Measurements from ENCODE around the gene MARCHF3.

The MARCHF3 gene

GRCh38 chr5:126836778-126837177, 193.6 kb downstream of the MARCHF3 start:
- no peak for ATAC-seq

DNA sequence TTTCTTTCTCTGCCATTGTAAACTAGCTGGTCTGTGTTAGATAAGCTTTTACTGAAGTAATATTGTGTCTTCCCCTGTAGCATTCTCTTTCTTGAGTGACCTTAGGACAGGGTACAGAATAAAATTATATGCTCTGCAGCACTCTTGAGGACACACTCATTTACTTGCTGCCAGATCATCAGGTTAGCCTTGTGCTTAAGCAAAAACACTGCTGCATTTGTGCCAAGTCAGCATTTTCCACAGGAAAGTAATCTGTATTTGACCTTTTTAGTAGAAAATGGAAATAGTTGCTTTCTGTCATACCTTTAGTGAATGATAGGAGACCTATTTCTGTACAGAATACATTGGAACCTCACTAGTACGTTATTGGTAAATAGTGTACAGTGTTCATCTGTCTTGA, 199.2 kb downstream of the MARCHF3 start:
- TF ChIP-seq ZC3H10 (CRISPR knock-in tag; IDR thresholded peaks at IDR 0.05) (no peak), ZFP3 (CRISPR knock-in tag; IDR thresholded peaks at IDR 0.05) (no peak), ESRRG (CRISPR knock-in tag; IDR thresholded peaks at IDR 0.05) (no peak), ZNF70 (CRISPR knock-in tag; IDR thresholded peaks at IDR 0.05) (no peak), ISL1 (CRISPR knock-in tag; IDR thresholded peaks at IDR 0.05) (no peak), TSHZ2 (CRISPR knock-in tag; IDR thresholded peaks at IDR 0.05) (no peak), SNAI2 (CRISPR knock-in tag; IDR thresholded peaks at IDR 0.05) (no peak), OSR1 (CRISPR knock-in tag; IDR thresholded peaks at IDR 0.05) (no peak), ZNF565 (CRISPR knock-in tag; conservative IDR thresholded peaks at IDR 0.05; ENCODE audit: low read depth) (no peak), BACH2 (CRISPR knock-in tag; IDR thresholded peaks at IDR 0.05; ENCODE audit: borderline replicate concordance) (no peak), CSDC2 (CRISPR knock-in tag; IDR thresholded peaks at IDR 0.05) (no peak), ZFP30 (CRISPR knock-in tag; IDR thresholded peaks at IDR 0.05) (no peak), TCF4 (CRISPR knock-in tag; IDR thresholded peaks at IDR 0.05; ENCODE audit: borderline replicate concordance) (no peak), TOX (CRISPR knock-in tag; IDR thresholded peaks at IDR 0.05; ENCODE audit: borderline replicate concordance) (no peak), ZNF8 (CRISPR knock-in tag; IDR thresholded peaks at IDR 0.05) (no peak), GLIS3 (CRISPR knock-in tag; IDR thresholded peaks at IDR 0.05) (no peak), PPARA (CRISPR knock-in tag; IDR thresholded peaks at IDR 0.05; ENCODE audit: borderline replicate concordance) (no peak), RARB (CRISPR knock-in tag; IDR thresholded peaks at IDR 0.05) (no peak), CSRNP3 (CRISPR knock-in tag; IDR thresholded peaks at IDR 0.05) (no peak)
- TF ChIP-seq, protein P1, sequence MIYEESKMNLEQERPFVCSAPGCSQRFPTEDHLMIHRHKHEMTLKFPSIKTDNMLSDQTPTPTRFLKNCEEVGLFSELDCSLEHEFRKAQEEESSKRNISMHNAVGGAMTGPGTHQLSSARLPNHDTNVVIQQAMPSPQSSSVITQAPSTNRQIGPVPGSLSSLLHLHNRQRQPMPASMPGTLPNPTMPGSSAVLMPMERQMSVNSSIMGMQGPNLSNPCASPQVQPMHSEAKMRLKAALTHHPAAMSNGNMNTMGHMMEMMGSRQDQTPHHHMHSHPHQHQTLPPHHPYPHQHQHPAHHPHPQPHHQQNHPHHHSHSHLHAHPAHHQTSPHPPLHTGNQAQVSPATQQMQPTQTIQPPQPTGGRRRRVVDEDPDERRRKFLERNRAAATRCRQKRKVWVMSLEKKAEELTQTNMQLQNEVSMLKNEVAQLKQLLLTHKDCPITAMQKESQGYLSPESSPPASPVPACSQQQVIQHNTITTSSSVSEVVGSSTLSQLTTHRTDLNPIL (CRISPR knock-in tag; IDR thresholded peaks at IDR 0.05; ENCODE audit: low read depth), result no peak
- no peak for ATAC-seq

More at GRCh38 chr5:126836778-126837177, 193.6 kb downstream of the MARCHF3 start:
- TF ChIP-seq ARNTL (CRISPR knock-in tag; IDR thresholded peaks at IDR 0.05; ENCODE audit: borderline replicate concordance, low read depth) (no peak), OSR1 (CRISPR knock-in tag; IDR thresholded peaks at IDR 0.05) (no peak), RARB (CRISPR knock-in tag; IDR thresholded peaks at IDR 0.05) (no peak), ZNF8 (CRISPR knock-in tag; IDR thresholded peaks at IDR 0.05) (no peak), CSRNP3 (CRISPR knock-in tag; IDR thresholded peaks at IDR 0.05) (no peak), ESRRG (CRISPR knock-in tag; IDR thresholded peaks at IDR 0.05) (no peak), CSDC2 (CRISPR knock-in tag; IDR thresholded peaks at IDR 0.05) (no peak), ZFP30 (CRISPR knock-in tag; IDR thresholded peaks at IDR 0.05) (no peak), PPARA (CRISPR knock-in tag; IDR thresholded peaks at IDR 0.05; ENCODE audit: borderline replicate concordance) (no peak), BACH2 (CRISPR knock-in tag; IDR thresholded peaks at IDR 0.05; ENCODE audit: borderline replicate concordance) (no peak), ISL1 (CRISPR knock-in tag; IDR thresholded peaks at IDR 0.05) (no peak), ZFP3 (CRISPR knock-in tag; IDR thresholded peaks at IDR 0.05) (no peak), ZNF565 (CRISPR knock-in tag; conservative IDR thresholded peaks at IDR 0.05; ENCODE audit: low read depth) (no peak), GLIS3 (CRISPR knock-in tag; IDR thresholded peaks at IDR 0.05) (no peak)
- TF ChIP-seq, protein P2, sequence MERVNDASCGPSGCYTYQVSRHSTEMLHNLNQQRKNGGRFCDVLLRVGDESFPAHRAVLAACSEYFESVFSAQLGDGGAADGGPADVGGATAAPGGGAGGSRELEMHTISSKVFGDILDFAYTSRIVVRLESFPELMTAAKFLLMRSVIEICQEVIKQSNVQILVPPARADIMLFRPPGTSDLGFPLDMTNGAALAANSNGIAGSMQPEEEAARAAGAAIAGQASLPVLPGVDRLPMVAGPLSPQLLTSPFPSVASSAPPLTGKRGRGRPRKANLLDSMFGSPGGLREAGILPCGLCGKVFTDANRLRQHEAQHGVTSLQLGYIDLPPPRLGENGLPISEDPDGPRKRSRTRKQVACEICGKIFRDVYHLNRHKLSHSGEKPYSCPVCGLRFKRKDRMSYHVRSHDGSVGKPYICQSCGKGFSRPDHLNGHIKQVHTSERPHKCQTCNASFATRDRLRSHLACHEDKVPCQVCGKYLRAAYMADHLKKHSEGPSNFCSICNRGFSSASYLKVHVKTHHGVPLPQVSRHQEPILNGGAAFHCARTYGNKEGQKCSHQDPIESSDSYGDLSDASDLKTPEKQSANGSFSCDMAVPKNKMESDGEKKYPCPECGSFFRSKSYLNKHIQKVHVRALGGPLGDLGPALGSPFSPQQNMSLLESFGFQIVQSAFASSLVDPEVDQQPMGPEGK (CRISPR knock-in tag; IDR thresholded peaks at IDR 0.05; ENCODE audit: borderline replicate concordance), result no peak
- TF ChIP-seq, protein P3, sequence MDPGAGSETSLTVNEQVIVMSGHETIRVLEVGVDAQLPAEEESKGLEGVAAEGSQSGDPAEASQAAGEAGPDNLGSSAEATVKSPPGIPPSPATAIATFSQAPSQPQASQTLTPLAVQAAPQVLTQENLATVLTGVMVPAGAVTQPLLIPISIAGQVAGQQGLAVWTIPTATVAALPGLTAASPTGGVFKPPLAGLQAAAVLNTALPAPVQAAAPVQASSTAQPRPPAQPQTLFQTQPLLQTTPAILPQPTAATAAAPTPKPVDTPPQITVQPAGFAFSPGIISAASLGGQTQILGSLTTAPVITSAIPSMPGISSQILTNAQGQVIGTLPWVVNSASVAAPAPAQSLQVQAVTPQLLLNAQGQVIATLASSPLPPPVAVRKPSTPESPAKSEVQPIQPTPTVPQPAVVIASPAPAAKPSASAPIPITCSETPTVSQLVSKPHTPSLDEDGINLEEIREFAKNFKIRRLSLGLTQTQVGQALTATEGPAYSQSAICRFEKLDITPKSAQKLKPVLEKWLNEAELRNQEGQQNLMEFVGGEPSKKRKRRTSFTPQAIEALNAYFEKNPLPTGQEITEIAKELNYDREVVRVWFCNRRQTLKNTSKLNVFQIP (CRISPR knock-in tag; IDR thresholded peaks at IDR 0.05; ENCODE audit: borderline replicate concordance, low read depth), result no peak
